GM20000 (cell line): ENCODE results near the gene NMNAT3.

Experiments used
- DNase-seq: peaks from one replicate; pipeline ENCODE4 v3.0.0; 2012; ENCODE audit warnings: low spot score
- TF ChIP-seq, protein P1 (sequence below): IDR thresholded peaks from 2 replicates; pipeline ENCODE4 v1.5.1; 2012; ENCODE audit warnings: mild to moderate bottlenecking, control low read depth; ENCODE audit errors: extremely low read depth, missing control alignments

Gene NMNAT3

DNA sequence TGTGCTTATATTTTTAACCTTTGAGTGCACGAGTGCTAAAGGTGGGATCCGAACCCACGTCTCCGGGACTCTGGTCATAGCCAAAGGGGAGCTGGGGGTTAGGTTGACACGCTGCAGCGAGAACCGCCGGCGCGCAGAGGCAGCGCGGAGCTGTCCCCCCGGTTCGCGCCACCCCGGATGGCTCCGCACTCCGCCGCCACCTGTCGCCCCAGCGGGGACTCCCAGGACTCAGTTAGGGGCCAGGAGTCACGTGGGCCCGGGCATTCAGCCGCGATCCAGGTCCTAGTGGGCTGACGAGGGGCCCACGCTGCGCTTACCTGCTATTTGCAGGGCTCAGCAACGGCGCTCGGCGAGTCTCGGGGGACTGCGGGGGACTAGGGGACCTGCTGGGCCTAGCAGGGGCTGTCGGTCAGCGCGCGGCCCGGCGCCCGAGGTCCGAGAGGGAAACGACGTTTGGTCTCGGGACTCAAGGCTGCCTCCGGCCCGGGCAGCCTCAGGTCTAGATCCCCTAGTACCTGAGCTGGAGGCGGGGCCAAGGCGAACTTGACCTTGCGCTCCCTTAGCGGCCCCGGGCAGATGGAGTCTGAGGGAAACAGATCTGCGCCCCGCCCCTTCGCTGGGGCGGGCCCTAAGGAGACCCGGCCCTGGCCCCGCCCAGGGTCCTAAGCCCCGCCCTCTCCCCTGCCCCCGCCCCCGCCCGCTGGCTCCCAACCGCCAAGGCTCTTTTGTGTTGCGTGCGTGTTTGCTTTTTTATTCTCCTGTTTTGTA, at the start of gene NMNAT3:
TSS of gene NMNAT3 (minus strand) at position 585 of the 768 bp plus-strand sequence. CDS start 50,248 bp downstream, outside the sequence.
- TF ChIP-seq, protein P1, sequence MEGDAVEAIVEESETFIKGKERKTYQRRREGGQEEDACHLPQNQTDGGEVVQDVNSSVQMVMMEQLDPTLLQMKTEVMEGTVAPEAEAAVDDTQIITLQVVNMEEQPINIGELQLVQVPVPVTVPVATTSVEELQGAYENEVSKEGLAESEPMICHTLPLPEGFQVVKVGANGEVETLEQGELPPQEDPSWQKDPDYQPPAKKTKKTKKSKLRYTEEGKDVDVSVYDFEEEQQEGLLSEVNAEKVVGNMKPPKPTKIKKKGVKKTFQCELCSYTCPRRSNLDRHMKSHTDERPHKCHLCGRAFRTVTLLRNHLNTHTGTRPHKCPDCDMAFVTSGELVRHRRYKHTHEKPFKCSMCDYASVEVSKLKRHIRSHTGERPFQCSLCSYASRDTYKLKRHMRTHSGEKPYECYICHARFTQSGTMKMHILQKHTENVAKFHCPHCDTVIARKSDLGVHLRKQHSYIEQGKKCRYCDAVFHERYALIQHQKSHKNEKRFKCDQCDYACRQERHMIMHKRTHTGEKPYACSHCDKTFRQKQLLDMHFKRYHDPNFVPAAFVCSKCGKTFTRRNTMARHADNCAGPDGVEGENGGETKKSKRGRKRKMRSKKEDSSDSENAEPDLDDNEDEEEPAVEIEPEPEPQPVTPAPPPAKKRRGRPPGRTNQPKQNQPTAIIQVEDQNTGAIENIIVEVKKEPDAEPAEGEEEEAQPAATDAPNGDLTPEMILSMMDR: no peak
- peak; percentile 87 for DNase-seq

DNA sequence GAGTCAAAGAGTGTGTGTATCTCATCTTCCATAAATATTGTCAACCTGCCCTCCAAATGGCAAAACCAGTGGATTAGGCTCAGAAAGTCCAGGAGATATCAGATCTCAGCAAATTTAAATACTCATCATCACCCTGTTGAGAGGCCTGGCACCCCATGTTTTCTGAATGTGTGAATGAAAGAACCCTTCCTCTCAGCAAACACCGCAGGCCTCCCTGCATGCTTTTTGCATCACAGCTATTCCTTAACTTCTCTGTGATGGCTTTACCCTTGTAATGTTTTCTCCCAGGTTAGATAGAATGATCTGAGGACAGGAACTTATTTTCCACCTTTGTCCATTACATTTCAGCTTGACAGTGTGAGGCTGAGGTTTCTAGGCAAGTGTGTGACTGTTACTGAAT, 43.6 kb upstream of the NMNAT3 start:
- TF ChIP-seq, protein P1: no peak
- no peak for DNase-seq

DNA sequence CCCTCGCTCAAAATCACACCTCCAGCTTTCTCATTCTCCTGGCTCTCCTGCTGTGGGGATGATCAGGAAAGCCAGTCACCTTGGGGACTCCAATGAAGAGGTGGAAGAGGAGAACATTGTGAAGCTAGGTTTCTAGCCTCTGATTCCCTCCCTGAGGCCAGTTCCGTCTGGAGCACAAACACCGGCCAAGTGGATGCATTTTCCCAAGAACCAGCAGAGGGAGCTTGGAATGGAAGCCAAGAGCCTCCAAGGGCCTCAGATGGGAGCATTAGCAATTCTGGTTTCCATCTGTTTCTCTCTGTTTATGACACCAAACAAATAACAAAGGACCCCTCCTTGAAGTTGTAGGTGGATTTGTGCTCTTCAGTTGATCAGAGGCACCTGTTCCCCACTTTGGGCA, 40.6 kb upstream of the NMNAT3 start:
- no peak for DNase-seq

DNA sequence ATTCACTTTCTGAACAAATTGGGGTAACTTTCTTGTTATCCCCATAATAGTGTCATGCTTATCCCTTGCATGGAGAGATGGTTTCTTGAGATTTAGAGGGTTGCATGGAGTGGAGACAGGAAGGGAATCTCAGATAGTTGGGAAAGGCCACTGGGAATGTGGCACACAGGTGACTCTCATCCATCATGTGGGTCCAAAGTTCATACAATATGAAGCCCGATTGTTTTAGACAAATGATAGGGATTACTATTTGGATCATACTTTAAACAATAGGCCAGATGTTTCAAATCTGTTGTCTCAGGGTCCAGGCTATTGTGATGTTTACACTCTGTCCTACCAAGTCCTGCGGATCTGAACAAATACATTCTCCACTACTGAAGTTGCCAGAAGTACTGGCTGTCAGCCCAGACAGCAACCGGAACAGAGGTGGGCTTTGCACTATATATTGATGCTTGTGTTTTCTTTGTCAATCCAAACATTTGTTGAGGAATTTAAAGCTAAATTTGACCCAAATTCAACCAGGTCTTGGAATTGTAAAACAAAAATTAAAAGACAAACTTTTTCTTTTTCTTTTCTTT, 39.2 kb upstream of the NMNAT3 start:
- TF ChIP-seq, protein P1: no peak
- no peak for DNase-seq

More for the DNA sequence above, 40.6 kb upstream of the NMNAT3 start:
- TF ChIP-seq, protein P1: no peak

DNA sequence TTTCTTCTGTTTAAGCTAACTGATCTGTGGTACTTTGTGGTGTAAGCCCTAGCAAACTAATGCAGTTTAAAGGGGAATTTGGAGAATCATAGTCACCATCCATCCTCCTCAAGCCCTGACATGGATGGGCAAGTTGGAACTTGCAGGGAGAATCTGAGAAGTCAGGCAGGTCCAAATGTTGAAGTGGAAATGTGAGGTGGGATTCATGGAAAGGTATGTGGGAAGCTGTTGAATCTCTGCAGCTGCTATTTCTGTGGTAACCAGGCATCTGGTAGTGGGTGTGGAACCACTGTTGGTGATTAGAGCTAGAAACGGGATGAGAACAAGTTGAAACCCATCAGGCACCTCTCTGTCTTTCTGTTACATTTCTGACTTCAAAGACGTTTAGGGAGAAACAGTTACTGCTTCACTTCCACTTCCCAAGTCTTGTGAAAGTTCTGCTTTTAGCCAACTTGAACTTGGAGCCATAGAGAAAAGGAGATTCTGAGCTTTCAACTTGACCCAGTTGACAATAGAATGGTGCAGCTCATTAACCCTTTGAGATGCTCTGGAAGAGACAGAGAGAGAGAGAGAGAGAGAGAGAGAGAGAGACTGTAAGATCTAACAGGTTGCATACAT, 38.1 kb upstream of the NMNAT3 start:
- DNase-seq: no peak
- TF ChIP-seq, protein P1: no peak

DNA sequence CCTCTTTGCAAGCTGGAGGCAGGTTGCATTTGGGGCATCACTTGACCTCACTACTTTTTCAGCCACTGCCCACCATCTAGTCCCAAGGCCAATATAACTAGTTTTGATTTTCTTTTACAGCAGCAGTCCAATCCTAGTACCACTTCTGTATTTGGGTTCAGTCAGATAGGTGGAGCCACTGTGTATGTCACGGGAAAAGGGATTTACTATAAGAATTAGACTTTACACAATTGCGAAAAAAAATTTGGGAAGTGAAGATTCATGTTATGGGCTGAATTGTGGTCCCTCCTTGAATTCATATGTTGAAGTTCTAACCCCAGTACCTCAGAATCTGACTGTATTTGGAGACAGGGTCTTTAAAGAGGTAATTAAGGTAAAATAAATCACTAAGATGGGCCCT, 37.4 kb upstream of the NMNAT3 start:
- TF ChIP-seq, protein P1: no peak

DNA sequence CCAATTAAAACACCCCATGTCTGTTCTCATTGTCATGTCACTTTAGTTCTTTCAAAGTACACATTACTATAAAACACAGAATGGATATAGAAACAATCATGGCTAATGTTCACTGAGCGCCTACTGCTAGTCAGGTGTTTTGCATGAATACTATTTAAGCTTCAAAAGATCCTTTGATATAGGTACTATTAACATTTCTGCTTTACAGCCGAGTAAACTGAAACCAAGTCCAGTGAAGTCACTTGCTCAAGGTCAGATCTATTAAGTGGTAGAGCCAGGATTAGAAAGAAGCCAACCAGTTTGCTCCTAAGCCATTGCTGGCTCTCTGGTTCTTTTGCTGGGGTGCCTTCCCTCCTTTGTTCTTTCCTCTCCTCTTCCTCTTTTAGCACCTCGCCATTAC, 32.4 kb upstream of the NMNAT3 start:
- no peak for DNase-seq
- TF ChIP-seq, protein P1: no peak

More for the DNA sequence above, 37.4 kb upstream of the NMNAT3 start:
- no peak for DNase-seq
